NT2/D1 (cell line): Measurements from ENCODE around the gene SLC12A2.

ENCODE experiments used
- SUZ12 ChIP-seq: IDR thresholded peaks from 2 replicates; pipeline ENCODE4 v1.6.1; 2011; ENCODE audit not compliant: insufficient read length, insufficient read depth; ENCODE audit errors: extremely low read depth
- YY1 ChIP-seq: IDR thresholded peaks from 2 replicates; pipeline ENCODE4 v1.6.1; 2011; ENCODE audit not compliant: insufficient read length, insufficient read depth
- ZNF274 ChIP-seq: IDR thresholded peaks from 2 replicates; pipeline ENCODE4 v1.6.1; 2011; ENCODE audit warnings: mild to moderate bottlenecking, low read depth, low read length

DNA sequence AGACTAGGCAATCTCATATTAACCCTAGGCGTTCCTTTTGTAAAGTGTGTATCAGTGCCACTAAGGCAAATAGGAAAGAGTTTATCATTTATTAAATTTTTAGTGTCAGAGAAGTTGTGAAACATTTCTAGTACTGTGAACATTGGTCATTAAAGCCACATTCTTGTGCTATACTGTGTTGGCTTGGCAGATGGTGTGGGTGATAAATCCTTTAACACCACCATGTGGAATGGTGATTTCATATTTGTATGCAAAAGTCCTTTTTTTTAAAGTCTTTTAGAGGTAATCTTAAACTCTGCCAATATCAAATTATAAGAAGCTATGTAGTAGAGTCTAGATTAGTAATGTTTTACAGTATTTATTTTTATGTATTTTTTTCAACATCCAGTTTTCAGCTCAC lies 18.1 kb downstream of the SLC12A2 start:
- TF ChIP-seq ZNF274 = no peak
- no peak for TF ChIP-seq SUZ12
- no peak for TF ChIP-seq YY1
